HepG2 (cell line): ENCODE measurements around the gene INF2. TPM values are rescaled to one million over a fixed set of nuclear protein-coding genes. Genes with fewer than 3 reads are reported as not detected.

Experiments
- AKAP8 ChIP-seq: sonication (generic); formaldehyde crosslinking; IDR thresholded peaks from 2 replicates; pipeline ENCODE4 v1.5.1; 2020; ENCODE audit warnings: mild to moderate bottlenecking, missing genetic modification reagents
- FOSL1 ChIP-seq: sonication (generic); formaldehyde crosslinking; IDR thresholded peaks from 2 replicates; pipeline ENCODE4 v1.9.0; 2021; ENCODE audit warnings: missing genetic modification reagents, borderline replicate concordance
- HMG20A ChIP-seq: IDR thresholded peaks from 2 replicates; pipeline ENCODE4 v1.6.1; 2016; ENCODE audit warnings: borderline replicate concordance
- POLR2A ChIP-seq, 2 experiments: IDR thresholded peaks; 2 replicates each; pipeline ENCODE4 v1.6.1; 2011; ENCODE audit warnings: low read depth in 2 of 2, low read length in 2 of 2, mild to moderate bottlenecking in 1 of 2, moderate library complexity in 1 of 2; ENCODE audit not compliant: insufficient read depth in 1 of 2
- REL ChIP-seq: sonication (generic); formaldehyde crosslinking; conservative IDR thresholded peaks from 2 replicates; pipeline ENCODE4 v1.8.0; 2022; ENCODE audit warnings: mild to moderate bottlenecking, missing genetic modification reagents, moderate library complexity
- SP2 ChIP-seq: sonication (generic); formaldehyde crosslinking; IDR thresholded peaks from 2 replicates; pipeline ENCODE4 v1.5.1; 2020; ENCODE audit warnings: mild to moderate bottlenecking, missing genetic modification reagents
- SSRP1 ChIP-seq: IDR thresholded peaks from 2 replicates; pipeline ENCODE4 v1.6.1; 2016; ENCODE audit warnings: control low read depth
- STAG1 ChIP-seq: sonication (generic); formaldehyde crosslinking; IDR thresholded peaks from 2 replicates; pipeline ENCODE4 v1.4.0; 2020; ENCODE audit warnings: missing genetic modification reagents
- ZBTB3 ChIP-seq: sonication (generic); formaldehyde crosslinking; IDR thresholded peaks from 2 replicates; pipeline ENCODE4 v1.4.0; 2020; ENCODE audit warnings: low read depth, mild to moderate bottlenecking, moderate library complexity, missing genetic modification reagents, borderline replicate concordance
- ZFP36L2 ChIP-seq: sonication (generic); formaldehyde crosslinking; IDR thresholded peaks from 2 replicates; pipeline ENCODE4 v1.4.0; 2020; ENCODE audit warnings: missing genetic modification reagents
- ZNF563 ChIP-seq: sonication (generic); formaldehyde crosslinking; IDR thresholded peaks from 2 replicates; pipeline ENCODE4 v1.8.0; 2022; ENCODE audit warnings: mild to moderate bottlenecking, moderate library complexity, missing genetic modification reagents
- polyA plus RNA-seq, 8 experiments: library from polyadenylated mRNA; depleted of rRNA in 3 of 8; stranded (reverse) in 7 of 8; unstranded in 1 of 8; fragments of >200 nt; fragmentation: Illumina TruSeq in 4 of 8; extraction: Trizol in 4 of 8; gene quantifications; 2 replicates each; pipeline versions ENCODE4 v1.2.1 to v1.2.3, GENCODE V29; 2011 to 2016; ENCODE audit warnings: low read depth in 4 of 8, missing spikeins in 1 of 8, mixed read lengths in 1 of 8; ENCODE audit not compliant: insufficient read depth in 1 of 8
- total RNA-seq, 5 experiments: library from RNA; depleted of rRNA; stranded (reverse); fragments of >200 nt; fragmentation: Illumina TruSeq; extraction: Trizol; gene quantifications; 2 replicates each; pipeline ENCODE4 v1.2.3, GENCODE V29; 2016; ENCODE audit warnings: low read depth in 1 of 5
- TF ChIP-seq, protein P1 (sequence below): sonication (generic); formaldehyde crosslinking; IDR thresholded peaks from 2 replicates; pipeline ENCODE4 v1.4.0; 2020; ENCODE audit warnings: missing genetic modification reagents
- TF ChIP-seq, protein P2 (sequence below): sonication (generic); formaldehyde crosslinking; IDR thresholded peaks from 2 replicates; pipeline ENCODE4 v1.8.1; 2023; ENCODE audit warnings: missing genetic modification reagents, inconsistent platforms, borderline replicate concordance
- TF ChIP-seq, protein P3 (sequence below): IDR thresholded peaks from 2 replicates; pipeline ENCODE4 v1.6.1; 2016
- TF ChIP-seq, protein P4 (sequence below): sonication (generic); formaldehyde crosslinking; IDR thresholded peaks from 2 replicates; pipeline ENCODE4 v1.5.1; 2020; ENCODE audit warnings: mild to moderate bottlenecking, missing genetic modification reagents, moderate library complexity
- TF ChIP-seq, protein P5 (sequence below): fragments of 450-650 bp; IDR thresholded peaks from 2 replicates; pipeline ENCODE4 v1.6.1; 2017
- TF ChIP-seq, protein P6 (sequence below), 2 experiments: sonication (generic) in 1 of 2; formaldehyde crosslinking in 1 of 2; IDR thresholded peaks; 2 replicates each; pipeline versions ENCODE4 v1.6.1 to v1.9.0; 2014 to 2022; ENCODE audit warnings: antibody characterized with exemption in 1 of 2, borderline replicate concordance in 1 of 2, inconsistent platforms in 1 of 2, low read depth in 1 of 2, missing genetic modification reagents in 1 of 2

Gene INF2
- total and polyA plus RNA-seq, 2 of the 13 experiments (the other 11 are each of a cell fraction or from before 2014, with no cell fraction given) = 16.4 to 26.4 TPM

DNA sequence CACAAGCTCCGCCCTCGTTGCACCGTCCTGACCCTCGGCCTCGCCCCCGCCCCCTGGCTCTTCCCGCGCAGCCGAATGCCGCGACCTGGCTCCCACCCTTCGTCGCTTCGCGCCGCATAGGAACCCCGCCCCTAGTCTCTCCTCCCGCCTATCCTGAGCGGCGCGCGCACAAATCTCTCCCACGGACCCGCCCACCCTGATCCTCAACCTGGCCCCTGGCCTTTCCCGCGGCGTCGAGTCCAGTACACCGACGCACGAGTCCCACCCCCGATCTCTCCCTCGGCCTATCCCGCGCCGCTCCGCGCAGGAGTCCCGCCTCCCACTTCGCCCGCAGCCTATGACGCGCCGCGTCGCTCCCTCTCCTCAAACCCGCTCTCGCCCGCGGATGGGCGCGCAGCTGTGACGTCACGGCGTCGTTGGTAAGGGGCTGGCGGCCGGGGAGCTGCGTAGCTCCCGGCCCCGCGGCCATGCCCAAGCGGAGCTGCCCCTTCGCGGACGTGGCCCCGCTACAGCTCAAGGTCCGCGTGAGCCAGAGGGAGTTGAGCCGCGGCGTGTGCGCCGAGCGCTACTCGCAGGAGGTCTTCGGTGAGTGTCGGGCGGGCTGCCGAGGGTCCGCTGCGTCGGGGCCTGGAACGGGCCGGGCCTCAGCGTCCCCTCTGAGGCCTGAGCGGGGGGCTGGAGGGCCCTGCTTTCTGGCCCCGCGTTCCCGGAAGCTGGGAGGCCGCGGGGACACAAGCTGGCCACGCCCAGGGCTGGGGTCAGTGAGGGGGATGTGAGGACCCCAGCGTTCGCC lies 63.5 kb downstream of the INF2 start, which contains the start of gene SIVA1 (continued):
- TF ChIP-seq, protein P1, sequence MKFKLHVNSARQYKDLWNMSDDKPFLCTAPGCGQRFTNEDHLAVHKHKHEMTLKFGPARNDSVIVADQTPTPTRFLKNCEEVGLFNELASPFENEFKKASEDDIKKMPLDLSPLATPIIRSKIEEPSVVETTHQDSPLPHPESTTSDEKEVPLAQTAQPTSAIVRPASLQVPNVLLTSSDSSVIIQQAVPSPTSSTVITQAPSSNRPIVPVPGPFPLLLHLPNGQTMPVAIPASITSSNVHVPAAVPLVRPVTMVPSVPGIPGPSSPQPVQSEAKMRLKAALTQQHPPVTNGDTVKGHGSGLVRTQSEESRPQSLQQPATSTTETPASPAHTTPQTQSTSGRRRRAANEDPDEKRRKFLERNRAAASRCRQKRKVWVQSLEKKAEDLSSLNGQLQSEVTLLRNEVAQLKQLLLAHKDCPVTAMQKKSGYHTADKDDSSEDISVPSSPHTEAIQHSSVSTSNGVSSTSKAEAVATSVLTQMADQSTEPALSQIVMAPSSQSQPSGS (CRISPR knock-in tag) = 0 out of 2 replicates have a peak, but pooled peaks have one; percentile 51
- peak; percentile 96 for TF ChIP-seq SP2 (CRISPR knock-in tag)
- TF ChIP-seq ZNF563 (CRISPR knock-in tag) = no peak; the same call in 1 of the 2 replicates
- TF ChIP-seq, protein P2, sequence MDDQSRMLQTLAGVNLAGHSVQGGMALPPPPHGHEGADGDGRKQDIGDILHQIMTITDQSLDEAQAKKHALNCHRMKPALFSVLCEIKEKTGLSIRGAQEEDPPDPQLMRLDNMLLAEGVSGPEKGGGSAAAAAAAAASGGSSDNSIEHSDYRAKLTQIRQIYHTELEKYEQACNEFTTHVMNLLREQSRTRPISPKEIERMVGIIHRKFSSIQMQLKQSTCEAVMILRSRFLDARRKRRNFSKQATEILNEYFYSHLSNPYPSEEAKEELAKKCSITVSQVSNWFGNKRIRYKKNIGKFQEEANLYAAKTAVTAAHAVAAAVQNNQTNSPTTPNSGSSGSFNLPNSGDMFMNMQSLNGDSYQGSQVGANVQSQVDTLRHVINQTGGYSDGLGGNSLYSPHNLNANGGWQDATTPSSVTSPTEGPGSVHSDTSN (CRISPR knock-in tag) = no peak
- TF ChIP-seq, protein P3, sequence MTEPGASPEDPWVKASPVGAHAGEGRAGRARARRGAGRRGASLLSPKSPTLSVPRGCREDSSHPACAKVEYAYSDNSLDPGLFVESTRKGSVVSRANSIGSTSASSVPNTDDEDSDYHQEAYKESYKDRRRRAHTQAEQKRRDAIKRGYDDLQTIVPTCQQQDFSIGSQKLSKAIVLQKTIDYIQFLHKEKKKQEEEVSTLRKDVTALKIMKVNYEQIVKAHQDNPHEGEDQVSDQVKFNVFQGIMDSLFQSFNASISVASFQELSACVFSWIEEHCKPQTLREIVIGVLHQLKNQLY (CRISPR knock-in tag) = no peak
- TF ChIP-seq ZFP36L2 (CRISPR knock-in tag) = no peak
- TF ChIP-seq AKAP8 = peak; percentile 86; the same call in 1 of the 2 replicates
- TF ChIP-seq ZBTB3 (CRISPR knock-in tag) = no peak
- TF ChIP-seq, protein P4, sequence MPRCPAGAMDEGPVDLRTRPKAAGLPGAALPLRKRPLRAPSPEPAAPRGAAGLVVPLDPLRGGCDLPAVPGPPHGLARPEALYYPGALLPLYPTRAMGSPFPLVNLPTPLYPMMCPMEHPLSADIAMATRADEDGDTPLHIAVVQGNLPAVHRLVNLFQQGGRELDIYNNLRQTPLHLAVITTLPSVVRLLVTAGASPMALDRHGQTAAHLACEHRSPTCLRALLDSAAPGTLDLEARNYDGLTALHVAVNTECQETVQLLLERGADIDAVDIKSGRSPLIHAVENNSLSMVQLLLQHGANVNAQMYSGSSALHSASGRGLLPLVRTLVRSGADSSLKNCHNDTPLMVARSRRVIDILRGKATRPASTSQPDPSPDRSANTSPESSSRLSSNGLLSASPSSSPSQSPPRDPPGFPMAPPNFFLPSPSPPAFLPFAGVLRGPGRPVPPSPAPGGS = peak; percentile 36; the same call in 1 of the 2 replicates
- peak; percentile 12; the same call in 1 of the 2 replicates for TF ChIP-seq STAG1
- TF ChIP-seq POLR2A (IDR thresholded peaks at IDR 0.05; ENCODE audit: insufficient read depth in 1 of 2, low read depth in 2 of 2, low read length in 2 of 2) = peak; percentile 83 to 86
- peak; percentile 44; the same call in 1 of the 2 replicates for TF ChIP-seq SSRP1
- no peak for TF ChIP-seq FOSL1 (CRISPR knock-in tag)
- TF ChIP-seq REL (CRISPR knock-in tag) = peak; percentile 89
- no peak for TF ChIP-seq HMG20A (CRISPR knock-in tag)
- TF ChIP-seq, protein P5, sequence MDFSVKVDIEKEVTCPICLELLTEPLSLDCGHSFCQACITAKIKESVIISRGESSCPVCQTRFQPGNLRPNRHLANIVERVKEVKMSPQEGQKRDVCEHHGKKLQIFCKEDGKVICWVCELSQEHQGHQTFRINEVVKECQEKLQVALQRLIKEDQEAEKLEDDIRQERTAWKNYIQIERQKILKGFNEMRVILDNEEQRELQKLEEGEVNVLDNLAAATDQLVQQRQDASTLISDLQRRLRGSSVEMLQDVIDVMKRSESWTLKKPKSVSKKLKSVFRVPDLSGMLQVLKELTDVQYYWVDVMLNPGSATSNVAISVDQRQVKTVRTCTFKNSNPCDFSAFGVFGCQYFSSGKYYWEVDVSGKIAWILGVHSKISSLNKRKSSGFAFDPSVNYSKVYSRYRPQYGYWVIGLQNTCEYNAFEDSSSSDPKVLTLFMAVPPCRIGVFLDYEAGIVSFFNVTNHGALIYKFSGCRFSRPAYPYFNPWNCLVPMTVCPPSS = no peak
- TF ChIP-seq, protein P6, sequence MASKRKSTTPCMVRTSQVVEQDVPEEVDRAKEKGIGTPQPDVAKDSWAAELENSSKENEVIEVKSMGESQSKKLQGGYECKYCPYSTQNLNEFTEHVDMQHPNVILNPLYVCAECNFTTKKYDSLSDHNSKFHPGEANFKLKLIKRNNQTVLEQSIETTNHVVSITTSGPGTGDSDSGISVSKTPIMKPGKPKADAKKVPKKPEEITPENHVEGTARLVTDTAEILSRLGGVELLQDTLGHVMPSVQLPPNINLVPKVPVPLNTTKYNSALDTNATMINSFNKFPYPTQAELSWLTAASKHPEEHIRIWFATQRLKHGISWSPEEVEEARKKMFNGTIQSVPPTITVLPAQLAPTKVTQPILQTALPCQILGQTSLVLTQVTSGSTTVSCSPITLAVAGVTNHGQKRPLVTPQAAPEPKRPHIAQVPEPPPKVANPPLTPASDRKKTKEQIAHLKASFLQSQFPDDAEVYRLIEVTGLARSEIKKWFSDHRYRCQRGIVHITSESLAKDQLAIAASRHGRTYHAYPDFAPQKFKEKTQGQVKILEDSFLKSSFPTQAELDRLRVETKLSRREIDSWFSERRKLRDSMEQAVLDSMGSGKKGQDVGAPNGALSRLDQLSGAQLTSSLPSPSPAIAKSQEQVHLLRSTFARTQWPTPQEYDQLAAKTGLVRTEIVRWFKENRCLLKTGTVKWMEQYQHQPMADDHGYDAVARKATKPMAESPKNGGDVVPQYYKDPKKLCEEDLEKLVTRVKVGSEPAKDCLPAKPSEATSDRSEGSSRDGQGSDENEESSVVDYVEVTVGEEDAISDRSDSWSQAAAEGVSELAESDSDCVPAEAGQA (IDR thresholded peaks at IDR 0.05; ENCODE audit: low read depth) = peak; percentile 96
- TF ChIP-seq, protein P6 (CRISPR knock-in tag; IDR thresholded peaks at IDR 0.05; ENCODE audit: borderline replicate concordance) = peak; percentile 19; the same call in 1 of the 2 replicates
